ENCODE results near the gene PI16. TPM values are rescaled to one million over a fixed set of nuclear protein-coding genes. Genes with fewer than 3 reads are reported as not detected.
A peak's percentile ranks its signal among the peaks of the same experiment; 100 is the strongest.

Gene PI16
- total RNA-seq, 1 experiment from 2014 or later: 0.17 TPM

- Mint-ChIP-seq H3K4me3 (no peak overlapping the region), H3K27me3 (ENCODE audit: low read depth) (no peaks in the 10 kb centered on the region), H3K36me3 (peaks cover 79% of the 10 kb centered on the region), H3K27ac (peak overlapping the region; percentile 82), H3K4me1 (no peaks in the 10 kb centered on the region), H3K9me3 (no peaks in the 10 kb centered on the region)
- ChIA-PET CTCF (interaction anchor here (0.7 kb wide), 1 partner anchor 56 kb away, joined by 3 read pairs; no protein-coding TSS in a partner anchor), POLR2A (no interaction called here)
- TF ChIP-seq, protein P1, sequence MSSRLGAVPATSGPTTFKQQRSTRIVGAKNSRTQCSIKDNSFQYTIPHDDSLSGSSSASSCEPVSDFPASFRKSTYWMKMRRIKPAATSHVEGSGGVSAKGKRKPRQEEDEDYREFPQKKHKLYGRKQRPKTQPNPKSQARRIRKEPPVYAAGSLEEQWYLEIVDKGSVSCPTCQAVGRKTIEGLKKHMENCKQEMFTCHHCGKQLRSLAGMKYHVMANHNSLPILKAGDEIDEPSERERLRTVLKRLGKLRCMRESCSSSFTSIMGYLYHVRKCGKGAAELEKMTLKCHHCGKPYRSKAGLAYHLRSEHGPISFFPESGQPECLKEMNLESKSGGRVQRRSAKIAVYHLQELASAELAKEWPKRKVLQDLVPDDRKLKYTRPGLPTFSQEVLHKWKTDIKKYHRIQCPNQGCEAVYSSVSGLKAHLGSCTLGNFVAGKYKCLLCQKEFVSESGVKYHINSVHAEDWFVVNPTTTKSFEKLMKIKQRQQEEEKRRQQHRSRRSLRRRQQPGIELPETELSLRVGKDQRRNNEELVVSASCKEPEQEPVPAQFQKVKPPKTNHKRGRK (CRISPR knock-in tag; IDR thresholded peaks at IDR 0.05; ENCODE audit: borderline replicate concordance): no peak
- TF ChIP-seq ZNF263 (CRISPR knock-in tag; IDR thresholded peaks at IDR 0.05; ENCODE audit: low read depth) (no peak), EMX1 (CRISPR knock-in tag; IDR thresholded peaks at IDR 0.05) (no peak), PRRX2 (CRISPR knock-in tag; IDR thresholded peaks at IDR 0.05) (no peak)
- no peak for ATAC-seq
- DNase-seq (ENCODE audit: low spot score): no peak
These were observed 16.6 kb downstream of the PI16 start for GRCh38 chr6:36970892-36971842.

- no peaks in the 10 kb centered on the region for H3K4me1 Mint-ChIP-seq
- TF ChIP-seq TEAD1 (CRISPR knock-in tag; IDR thresholded peaks at IDR 0.05) (no peak), CREM (CRISPR knock-in tag; IDR thresholded peaks at IDR 0.05) (no peak), NR3C1 (CRISPR knock-in tag; conservative IDR thresholded peaks at IDR 0.05; ENCODE audit: low read depth) (no peak)
- no peak for DNase-seq (ENCODE audit: low spot score)
- peaks cover 89% of the 10 kb centered on the region for H3K36me3 Mint-ChIP-seq
- H3K27me3 Mint-ChIP-seq (ENCODE audit: low read depth): no peaks in the 10 kb centered on the region
- no peaks in the 10 kb centered on the region for H3K9me3 Mint-ChIP-seq
- ATAC-seq: no peak
- no peak overlapping the region for H3K4me3 Mint-ChIP-seq
- H3K27ac Mint-ChIP-seq: peak overlapping the region; percentile 82
- CTCF ChIA-PET: interaction anchor here (0.7 kb wide), 1 partner anchor 235 kb away, joined by 3 read pairs; no protein-coding TSS in a partner anchor
- POLR2A ChIA-PET: interaction anchor here (0.7 kb wide), 1 partner anchor 46 kb away, joined by 3 read pairs; no protein-coding TSS in a partner anchor
These were observed 17.6 kb downstream of the PI16 start for GRCh38 chr6:36971921-36972673.

GRCh38 chr6:36973190-36973589 is 18.7 kb downstream of the PI16 start:
- H3K27me3 Mint-ChIP-seq (ENCODE audit: low read depth): no peaks in the 10 kb centered on the region
- CTCF ChIA-PET: no interaction called here

GRCh38 chr6:36973647-36974046 is 19.1 kb downstream of the PI16 start:
- TF ChIP-seq ZSCAN18 (CRISPR knock-in tag; IDR thresholded peaks at IDR 0.05): no peak
- TF ChIP-seq ATF3 (CRISPR knock-in tag; conservative IDR thresholded peaks at IDR 0.05): no peak
- TF ChIP-seq, protein P2, sequence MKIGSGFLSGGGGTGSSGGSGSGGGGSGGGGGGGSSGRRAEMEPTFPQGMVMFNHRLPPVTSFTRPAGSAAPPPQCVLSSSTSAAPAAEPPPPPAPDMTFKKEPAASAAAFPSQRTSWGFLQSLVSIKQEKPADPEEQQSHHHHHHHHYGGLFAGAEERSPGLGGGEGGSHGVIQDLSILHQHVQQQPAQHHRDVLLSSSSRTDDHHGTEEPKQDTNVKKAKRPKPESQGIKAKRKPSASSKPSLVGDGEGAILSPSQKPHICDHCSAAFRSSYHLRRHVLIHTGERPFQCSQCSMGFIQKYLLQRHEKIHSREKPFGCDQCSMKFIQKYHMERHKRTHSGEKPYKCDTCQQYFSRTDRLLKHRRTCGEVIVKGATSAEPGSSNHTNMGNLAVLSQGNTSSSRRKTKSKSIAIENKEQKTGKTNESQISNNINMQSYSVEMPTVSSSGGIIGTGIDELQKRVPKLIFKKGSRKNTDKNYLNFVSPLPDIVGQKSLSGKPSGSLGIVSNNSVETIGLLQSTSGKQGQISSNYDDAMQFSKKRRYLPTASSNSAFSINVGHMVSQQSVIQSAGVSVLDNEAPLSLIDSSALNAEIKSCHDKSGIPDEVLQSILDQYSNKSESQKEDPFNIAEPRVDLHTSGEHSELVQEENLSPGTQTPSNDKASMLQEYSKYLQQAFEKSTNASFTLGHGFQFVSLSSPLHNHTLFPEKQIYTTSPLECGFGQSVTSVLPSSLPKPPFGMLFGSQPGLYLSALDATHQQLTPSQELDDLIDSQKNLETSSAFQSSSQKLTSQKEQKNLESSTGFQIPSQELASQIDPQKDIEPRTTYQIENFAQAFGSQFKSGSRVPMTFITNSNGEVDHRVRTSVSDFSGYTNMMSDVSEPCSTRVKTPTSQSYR (CRISPR knock-in tag; IDR thresholded peaks at IDR 0.05): no peak
- TF ChIP-seq NFATC4 (CRISPR knock-in tag; IDR thresholded peaks at IDR 0.05): no peak
- TF ChIP-seq CREM (CRISPR knock-in tag; IDR thresholded peaks at IDR 0.05): no peak
- no peak for TF ChIP-seq NR1H2 (CRISPR knock-in tag; IDR thresholded peaks at IDR 0.05)
- TF ChIP-seq NR3C1 (CRISPR knock-in tag; conservative IDR thresholded peaks at IDR 0.05; ENCODE audit: low read depth): no peak
- TF ChIP-seq GRHL2 (CRISPR knock-in tag; IDR thresholded peaks at IDR 0.05; ENCODE audit: insufficient replicate concordance, severe bottlenecking): no peak
- TF ChIP-seq GABPB1 (CRISPR knock-in tag; IDR thresholded peaks at IDR 0.05): no peak
- no peak for TF ChIP-seq FOXP4 (CRISPR knock-in tag; IDR thresholded peaks at IDR 0.05)
- no peak for TF ChIP-seq RELA (CRISPR knock-in tag; IDR thresholded peaks at IDR 0.05; ENCODE audit: borderline replicate concordance)
- POLR2A ChIA-PET: no interaction called here
- no peak overlapping the region for H3K27ac Mint-ChIP-seq
- H3K4me1 Mint-ChIP-seq: no peaks in the 10 kb centered on the region
- peaks cover 89% of the 10 kb centered on the region for H3K36me3 Mint-ChIP-seq
- no peak for ATAC-seq
- CTCF ChIA-PET: no interaction called here
- H3K9me3 Mint-ChIP-seq: no peaks in the 10 kb centered on the region
- H3K4me3 Mint-ChIP-seq: no peak overlapping the region
- no peak for DNase-seq (ENCODE audit: low spot score)
- H3K27me3 Mint-ChIP-seq (ENCODE audit: low read depth): no peaks in the 10 kb centered on the region

More at GRCh38 chr6:36973190-36973589, 18.7 kb downstream of the PI16 start:
- H3K4me1 Mint-ChIP-seq: no peaks in the 10 kb centered on the region
- DNase-seq (ENCODE audit: low spot score): no peak
- peaks cover 94% of the 10 kb centered on the region for H3K36me3 Mint-ChIP-seq
- TF ChIP-seq OVOL2 (CRISPR knock-in tag; IDR thresholded peaks at IDR 0.05; ENCODE audit: borderline replicate concordance) (no peak), FOXP1 (CRISPR knock-in tag; IDR thresholded peaks at IDR 0.05; ENCODE audit: borderline replicate concordance) (no peak)
- no peak for ATAC-seq
- POLR2A ChIA-PET: no interaction called here
- no peaks in the 10 kb centered on the region for H3K9me3 Mint-ChIP-seq
- no peak overlapping the region for H3K4me3 Mint-ChIP-seq
- H3K27ac Mint-ChIP-seq: no peak overlapping the region
